Activated CD4-positive, alpha-beta T cell treated with anti-CD3 and anti-CD28 coated beads for 24 hours (primary cell): ENCODE results near the gene SCNN1B.

Experiments used
- DNase-seq, 2 donors: peaks; one replicate each; pipeline ENCODE4 v3.0.0-alpha.2; 2020; ENCODE audit warnings: low read depth in 2 of 2

SCNN1B gene

DNA sequence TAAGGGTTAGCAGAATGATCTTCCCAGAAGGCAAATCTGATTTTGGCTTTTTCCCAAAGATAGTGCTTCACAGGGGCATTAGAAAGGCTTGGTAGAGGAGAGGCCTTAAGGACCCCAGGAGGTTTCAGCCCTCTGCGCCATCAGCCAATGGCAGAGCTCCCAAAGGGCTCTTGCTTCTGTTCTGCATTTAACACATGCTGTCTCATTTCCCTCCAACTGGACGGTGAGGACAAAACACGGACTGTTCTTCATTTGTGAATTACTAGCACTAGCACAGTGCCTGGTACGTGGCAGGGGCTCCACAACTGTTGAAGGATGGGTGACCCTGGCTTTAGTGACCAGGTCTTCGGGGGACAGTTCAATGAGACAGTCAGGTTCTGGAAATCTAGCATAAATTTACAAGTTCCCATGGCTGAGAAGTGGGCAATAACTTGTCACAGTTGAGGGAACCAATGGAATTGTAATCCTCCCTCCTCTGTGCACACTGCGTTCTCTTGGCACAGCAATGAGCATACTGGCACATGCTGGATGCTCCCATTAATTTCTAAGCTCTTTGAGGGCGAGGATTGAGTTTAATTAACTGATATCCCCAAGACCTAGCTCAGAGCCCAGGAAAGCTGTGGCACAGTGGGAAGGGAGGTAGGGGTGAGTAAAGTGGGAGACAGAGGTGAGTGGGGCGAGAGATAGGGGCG, 105.5 kb downstream of the SCNN1B start:
- no peak for DNase-seq

DNA sequence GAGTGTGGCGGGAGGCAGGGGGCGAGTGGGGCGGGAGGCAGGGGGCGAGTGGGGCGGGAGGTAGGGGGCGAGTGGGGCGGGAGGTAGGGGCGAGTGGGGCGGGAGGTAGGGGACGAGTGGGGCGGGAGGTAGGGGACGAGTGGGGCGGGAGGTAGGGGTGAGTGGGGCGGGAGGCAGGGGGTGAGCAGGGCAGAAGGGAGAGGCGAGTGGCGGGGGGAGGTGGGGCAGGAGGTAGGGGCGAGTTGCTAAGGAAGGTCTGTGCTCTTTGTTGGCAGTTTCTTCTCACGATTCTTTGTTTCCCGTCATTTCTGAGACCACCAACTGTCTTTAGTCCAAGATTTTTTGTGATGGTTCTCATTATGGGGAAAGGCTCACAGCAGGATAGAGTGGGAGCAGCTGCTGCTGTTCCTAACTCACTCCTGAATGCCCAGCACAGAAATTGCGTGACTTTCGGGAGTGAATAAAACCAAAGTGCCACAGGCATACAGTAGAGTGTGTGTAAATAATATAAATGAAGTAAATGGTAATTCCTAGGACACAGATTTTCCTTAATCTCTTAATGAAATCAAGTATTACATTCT, 106.2 kb downstream of the SCNN1B start:
- DNase-seq = no peak

DNA sequence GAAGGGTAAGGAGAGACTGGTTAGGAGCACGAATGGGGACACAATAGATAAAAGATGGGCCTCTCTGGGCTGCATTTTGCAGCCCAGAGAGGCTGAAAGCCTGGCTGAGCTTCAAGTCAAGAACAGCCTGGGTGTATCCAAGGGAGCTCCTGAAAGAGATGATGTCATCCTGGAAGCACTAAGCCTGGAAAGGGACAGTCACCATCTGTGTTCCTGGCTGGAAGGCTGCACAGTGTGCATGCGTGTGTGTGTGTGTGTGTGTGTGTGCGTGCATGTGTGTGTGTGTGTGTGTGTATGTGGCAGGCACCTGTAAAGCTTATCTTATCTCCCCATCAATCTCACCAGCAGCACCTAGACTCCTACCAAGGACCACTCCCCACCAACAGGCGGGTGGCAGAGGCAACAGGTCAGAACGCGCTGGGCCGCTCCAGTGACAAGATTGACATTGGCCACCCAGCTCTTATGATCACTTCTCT, 106.8 kb downstream of the SCNN1B start:
- DNase-seq = no peak

DNA sequence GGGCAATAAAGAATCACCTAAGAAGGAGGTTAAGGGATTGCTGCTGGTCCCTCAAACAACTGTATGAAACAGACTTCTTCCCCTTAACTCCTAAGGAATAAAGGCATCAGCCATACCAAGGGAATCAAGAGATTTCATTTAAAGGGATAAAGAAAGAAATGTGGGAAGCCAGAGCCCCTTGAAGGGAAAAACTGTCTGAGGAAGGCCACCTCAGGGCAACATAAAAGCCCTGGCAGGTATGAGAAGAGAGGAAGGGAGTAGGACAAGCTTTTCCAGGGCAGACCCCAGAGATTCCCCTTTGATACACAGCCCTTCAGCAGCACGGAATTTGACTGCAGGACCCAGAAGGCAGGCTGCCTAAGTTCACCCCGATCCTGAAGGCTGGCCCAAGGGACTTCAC, 107.4 kb downstream of the SCNN1B start:
- no peak for DNase-seq

DNA sequence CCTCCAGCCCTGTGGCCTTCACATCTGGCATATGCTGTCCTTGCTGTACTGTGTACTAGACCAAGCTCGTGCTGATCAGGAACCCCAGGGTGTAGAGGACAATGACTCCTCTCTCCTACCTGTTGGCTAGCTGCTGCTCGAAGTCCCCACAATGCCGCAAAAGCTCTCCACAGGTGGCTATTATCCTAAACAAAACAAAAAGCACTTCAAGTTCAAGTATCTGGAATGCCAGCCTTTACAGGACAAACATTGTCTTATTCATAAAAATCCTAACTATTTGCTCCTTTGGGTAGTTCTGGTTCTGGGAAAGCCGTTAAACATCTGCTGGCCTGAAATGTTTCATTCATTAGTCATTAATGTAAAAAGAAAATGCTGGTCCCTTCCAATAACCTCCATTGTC, 108.1 kb downstream of the SCNN1B start:
- no peak for DNase-seq

DNA sequence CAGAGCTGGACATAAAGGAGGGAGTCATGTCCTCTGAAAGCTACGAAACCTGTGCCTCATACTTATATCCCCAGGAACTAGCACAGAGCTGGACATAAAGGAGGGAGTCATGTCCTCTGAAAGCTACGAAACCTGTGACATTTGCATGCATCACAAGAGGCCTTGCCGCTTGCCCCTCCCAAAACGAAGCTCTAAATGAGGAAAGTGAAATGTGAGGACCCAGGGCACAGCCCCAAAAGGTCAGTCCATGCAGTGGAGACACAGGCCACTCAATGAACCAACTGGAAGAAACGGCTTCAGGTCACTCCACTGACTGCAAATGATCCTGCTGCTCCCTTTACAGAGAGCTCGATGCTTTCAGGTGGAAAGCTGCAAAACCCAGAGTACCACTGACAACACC, 112.6 kb downstream of the SCNN1B start:
- DNase-seq = no peak

DNA sequence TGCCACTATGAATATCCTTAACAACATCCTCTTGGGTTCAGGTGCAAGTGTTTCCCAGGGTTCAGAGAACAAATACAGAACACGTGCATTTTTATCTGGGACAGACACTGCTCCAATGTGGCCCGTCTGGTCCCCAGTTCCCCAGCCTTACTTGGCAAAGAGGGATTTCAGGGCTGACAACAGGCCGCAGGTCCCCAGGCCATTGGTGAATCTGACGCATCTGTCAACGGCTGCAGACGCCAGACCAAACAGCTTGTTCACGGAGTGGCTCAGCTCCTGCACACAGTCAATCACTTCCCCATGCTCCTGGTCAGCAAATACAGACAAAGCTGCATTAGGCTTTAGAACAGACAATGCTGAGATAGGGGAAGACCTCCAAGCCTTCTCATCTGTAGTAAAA, 114.7 kb downstream of the SCNN1B start:
- no peak for DNase-seq

DNA sequence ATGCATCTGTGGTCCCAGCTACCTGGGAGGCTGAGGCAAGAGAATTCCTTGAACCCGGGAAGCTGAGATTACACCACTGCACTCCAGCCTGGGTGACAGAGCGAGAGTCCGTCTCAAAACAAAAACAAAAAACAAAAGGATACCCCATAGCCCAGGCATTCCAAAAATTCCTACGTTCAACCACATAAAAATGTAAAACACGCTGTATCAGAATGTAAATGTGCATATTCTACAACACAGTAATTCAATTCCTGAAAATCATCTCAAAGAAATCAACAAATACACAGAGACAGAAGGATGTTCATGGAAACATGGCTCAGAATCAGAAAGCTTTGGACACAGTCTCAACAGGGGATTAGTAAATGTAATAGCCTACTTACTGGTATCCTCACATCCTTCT, 117.9 kb downstream of the SCNN1B start:
- no peak for DNase-seq

DNA sequence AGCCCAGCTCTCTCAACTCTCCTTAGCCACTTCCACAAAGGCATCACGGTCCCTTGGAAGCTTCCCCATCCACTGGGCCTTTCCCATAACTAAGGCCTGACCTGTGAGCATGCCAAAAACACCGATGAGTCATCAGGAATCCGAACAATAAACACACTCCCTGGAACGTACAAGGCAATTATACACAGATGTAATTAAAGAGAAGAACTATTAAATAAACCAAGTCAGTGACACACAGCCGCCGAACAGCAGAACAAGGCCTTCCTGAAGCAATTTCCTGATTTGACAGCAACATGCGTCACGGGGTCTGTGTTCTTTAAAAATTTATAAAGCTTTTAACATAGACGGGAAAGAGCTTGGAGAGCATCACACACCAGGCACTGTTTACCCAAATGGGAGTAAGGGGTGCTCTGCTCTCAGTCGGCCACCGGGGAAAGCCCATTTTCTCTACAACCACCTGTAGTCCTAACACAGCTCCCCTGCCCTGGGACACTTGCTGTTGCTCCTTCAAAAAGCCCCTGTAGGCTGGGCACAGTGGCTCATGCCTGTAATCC, 121.5 kb downstream of the SCNN1B start:
- no peak for DNase-seq

DNA sequence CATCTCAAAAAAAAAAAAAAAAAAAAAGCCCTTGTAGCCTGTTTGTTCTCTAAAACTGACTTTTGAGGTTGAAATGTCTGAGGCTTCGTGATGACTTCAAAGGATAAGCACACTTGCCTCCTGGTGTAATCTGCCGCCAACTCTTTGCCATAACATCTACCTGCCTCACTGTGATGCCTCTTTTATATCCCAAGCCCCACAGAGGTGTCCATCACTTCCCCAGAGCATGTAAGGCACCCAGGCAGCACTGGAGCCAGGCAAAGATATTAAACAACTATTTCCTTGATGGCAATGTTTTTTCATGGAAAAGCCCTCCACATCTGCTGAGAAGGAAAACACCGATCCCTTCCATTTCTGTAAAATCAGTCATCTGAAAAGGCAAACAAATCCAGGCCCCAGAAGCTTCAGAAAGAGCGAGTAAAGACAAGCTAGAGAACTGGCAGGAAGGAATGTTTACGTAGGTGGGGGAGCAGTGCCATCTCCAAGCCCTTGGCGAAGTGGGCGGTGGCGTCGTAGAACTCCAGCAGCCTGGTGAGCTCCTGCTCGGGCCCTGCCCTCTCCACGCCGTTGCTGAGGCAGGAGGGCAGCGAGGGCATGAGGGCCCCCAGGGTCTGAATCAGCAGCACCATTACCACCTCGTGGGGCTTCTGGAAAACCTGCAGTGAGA, 122.3 kb downstream of the SCNN1B start:
- no peak for DNase-seq

DNA sequence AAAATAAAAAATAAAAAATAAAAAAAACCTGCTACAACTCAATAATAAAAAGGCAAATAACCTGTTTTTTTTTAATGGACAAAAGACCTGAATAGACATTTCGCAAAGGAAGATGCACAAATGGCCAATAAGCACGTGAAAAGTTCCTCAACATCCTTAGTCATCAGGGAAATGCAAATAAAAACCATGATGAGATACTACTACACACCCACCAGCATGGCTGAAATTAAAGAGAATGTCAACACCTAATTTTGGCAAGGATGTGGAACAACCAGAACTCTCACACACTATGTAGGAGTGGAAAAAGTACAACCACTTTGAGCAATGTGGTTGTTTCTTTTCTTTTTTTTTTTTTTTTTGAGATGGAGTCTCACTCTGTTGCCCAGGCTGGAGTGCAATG, 126.2 kb downstream of the SCNN1B start:
- DNase-seq = no peak
